GM18873 (cell line): ENCODE data around the gene IDNK.

Source experiments
- ATAC-seq: cut with Tn5 transposase; IDR thresholded peaks from one replicate; pipeline ENCODE4 v1.9.1; 2021; ENCODE audit warnings: mild to moderate bottlenecking, moderate library complexity, moderate number of reproducible peaks; ENCODE audit not compliant: unreplicated experiment, low FRiP score

Gene IDNK

DNA sequence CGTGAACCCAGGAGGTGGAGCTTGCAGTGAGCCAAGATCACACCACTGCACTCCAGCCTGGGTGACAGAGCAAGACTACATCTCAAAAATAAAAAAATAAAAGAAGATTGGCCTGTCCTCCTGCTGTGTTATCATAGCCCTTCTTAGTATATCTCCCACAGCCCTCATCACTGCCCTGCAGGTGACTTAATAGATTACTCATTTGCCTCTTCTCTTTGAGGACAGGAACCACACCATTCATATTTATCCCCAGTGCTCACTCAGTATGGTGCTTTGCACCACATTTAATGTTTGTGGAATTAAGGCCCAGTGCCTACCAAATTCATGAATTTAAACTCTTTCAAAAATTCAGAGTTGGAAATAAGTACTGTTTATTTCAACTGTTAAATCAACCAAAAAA is 10.3 kb downstream of the IDNK start:
- ATAC-seq = no peak

DNA sequence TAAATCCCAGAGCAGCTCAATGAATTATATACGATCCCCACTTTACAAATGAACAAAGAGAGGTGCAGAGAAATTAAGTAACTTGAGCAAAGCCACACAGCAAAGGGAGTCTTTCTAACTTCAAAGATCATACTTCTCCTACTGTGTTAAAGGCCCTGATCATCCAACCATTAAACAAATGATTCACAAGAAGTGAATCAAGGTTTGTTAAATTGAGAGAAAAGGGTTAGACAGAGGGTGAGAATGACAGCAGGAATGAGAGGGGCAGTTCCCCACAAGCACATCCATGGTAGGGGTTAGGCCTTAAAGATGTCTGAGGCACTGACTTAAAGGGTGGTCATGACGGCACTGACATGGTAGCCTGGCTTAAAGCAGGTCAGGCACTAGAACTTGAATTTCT is 10.7 kb downstream of the IDNK start:
- ATAC-seq = no peak

DNA sequence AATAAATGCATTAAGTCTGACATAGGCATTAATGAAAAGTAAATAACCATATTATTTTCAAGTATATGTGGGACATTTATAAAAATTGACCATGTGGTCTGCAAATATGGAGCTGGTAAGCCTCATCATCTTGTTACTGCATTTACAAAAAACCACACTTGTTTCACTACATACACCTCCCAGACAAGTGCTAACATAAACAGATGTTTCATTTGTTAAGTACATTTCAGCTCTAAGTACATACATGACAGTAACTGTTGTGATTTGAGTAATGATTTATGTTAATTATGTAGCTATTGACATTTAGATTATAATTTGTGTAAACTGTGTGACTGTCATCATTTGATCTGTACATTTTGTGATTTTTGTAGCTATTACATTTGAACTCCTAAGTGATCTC is 13.9 kb downstream of the IDNK start:
- no peak for ATAC-seq

GRCh38 chr9:83637389-83637788 is 14.4 kb downstream of the IDNK start:
- no peak for ATAC-seq

GRCh38 chr9:83639266-83639665 is 16.3 kb downstream of the IDNK start:
- ATAC-seq = no peak

GRCh38 chr9:83642793-83643192 is 19.9 kb downstream of the IDNK start:
- ATAC-seq = no peak

DNA sequence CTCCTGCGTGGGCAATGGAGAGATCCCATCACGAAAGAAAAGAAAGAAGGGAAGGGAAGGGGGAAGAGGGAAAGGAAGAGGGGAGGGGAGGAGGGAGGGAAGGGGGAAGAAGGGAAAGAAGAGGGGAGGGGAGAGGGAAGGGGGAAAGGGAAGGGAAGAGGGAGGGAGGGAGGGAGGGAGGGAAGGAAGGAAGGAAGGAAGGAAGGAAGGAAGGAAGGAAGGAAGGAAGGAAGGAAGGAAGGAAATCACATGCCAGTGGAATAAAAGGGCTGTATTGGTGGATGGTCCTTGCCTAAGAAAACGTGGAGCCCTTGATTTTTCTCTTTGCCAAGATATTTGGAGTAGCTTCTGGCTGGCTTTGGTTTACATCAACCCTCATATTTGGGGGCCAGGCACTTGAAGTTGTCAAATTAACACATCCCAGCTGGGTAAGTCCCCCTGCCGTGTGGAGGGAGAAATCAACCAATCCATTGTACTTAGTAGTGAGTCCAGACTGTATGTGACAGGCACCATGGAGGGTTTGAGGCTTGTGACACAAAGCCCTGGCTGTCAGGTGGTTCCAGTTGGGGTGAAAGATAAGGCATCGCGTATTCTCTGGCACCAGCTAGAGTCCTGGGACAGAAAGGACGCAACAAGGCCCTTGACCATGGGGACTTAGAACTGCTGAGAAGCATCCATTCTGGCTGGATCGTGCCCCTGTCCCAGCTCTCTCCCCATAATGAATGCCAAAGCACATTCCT is 23.7 kb downstream of the IDNK start:
- ATAC-seq = no peak

DNA sequence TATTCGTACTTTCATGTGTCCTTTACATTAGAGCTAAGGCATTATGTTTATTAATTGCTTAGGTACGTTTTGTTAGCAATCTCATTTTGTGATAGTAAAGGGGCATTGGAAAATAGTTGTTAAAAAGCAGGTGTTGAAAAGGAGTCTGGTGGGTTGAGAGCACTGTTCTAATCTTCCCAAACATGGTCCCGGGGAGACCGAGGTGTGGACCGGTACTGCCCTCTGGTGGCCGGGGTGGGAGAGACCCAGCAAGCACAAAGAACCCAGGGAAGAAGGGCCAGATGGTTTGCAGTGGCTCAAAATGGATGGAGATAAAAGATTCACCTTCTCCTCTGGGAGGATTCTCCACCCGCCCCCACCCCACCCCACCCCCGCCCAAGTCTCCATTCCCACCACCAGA is 26.1 kb downstream of the IDNK start:
- ATAC-seq = no peak

DNA sequence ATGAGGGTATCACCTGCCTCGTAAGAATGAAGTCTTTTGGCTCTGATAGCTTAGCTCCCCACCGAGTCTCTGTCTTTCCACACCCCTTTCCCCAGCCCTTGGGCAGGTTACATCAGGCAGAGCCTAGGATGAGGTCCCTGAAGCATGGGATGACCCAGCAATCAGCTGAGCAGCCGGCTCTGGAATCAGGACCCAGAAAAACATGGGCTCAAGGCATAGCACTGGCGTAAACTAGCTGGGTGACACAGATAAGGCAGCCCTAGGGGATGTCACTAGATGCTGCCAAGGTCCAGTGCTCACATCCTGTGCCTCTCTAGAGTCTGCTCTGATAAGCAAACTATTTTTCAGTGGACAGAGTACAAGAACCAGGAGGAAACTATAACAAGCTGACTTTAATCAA is 26.6 kb downstream of the IDNK start:
- ATAC-seq = no peak

- ATAC-seq = no peak
Measured at GRCh38 chr9:83651558-83651957, 28.6 kb downstream of the IDNK start.

DNA sequence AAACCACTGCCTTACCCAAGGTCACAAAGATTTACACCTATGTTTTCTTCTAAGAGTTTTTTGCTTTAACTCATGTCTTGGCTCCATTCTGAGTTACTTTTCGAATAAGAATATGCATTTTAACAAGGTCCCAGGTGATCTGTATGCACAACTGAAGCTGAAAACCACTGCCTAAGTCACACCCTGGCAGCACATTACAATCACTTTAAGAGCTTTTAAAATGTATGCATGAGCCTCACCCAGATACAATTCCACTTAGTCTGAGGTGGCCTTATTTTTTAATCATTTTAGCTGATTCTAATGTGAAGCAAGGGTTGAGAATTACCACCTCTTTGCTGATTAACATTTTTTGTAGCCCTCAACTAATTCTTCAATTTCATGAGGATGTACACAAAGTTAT is 29.5 kb downstream of the IDNK start:
- ATAC-seq = no peak

DNA sequence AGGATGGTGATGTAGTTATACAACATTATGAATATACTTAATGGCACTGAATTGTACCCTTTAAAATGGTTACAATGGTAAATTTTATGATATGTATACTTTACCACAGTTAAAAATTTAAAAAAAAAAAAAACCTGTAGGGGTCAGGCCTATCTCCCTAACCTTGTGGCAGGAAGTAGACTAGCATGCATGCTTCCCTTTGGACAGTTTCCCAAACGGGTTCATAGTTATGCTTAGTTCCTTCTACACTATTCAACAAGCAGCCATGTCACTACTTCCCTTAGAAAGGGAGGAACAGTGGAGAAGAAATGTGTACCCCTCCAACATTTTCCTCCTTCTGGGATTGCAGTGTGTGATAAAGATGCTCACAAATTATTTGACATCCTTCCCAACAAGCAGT is 32.5 kb downstream of the IDNK start:
- no peak for ATAC-seq

DNA sequence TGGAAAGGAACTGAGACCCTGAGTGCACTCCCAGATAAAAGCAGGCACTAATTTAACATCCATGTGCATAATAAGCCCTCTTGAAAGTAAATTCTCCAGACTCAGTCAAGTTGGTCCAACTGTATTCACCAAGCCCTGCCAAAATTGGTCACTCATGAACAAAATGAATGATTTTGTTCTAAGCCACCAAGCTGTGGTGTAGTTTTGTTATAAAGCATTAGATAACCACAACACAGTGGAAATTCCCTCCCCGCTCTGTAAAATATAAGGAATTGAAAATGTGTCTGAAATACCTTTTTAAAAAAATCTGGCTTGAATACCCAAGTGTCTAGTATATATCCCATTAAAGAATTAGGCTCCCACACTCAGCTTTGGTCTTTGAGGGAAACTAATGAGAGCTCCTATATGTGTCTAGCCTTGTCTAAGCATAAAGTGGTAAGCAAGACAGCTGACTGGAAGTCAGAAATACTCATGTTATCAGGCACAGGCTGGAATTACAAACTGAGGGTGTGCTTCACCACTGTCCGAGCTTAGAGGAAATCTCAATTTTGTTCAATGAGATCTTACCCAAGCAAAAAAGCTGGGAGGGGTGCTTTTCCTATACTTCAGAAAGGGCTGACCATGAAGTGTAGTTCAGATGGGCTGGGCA is 33.2 kb downstream of the IDNK start:
- ATAC-seq = no peak

DNA sequence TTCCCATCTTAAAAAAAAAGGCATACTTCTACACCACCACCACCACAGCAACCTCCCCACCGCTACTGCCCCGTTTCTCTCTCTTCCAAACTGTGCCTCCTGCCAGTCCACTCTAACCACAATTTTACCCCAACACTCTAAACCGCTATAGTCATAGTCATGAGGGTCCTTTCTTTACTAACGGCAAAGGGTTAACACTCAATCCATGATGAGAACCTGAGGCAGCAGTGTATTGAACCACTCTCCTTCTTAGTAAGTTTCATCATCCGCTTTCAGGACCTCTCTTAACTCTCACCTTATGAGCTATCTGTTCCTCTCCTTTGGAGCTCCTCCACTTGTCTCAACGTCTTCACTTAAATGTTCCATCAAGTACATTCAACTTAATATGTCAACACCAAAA is 34.0 kb downstream of the IDNK start:
- peak; percentile 69 for ATAC-seq

DNA sequence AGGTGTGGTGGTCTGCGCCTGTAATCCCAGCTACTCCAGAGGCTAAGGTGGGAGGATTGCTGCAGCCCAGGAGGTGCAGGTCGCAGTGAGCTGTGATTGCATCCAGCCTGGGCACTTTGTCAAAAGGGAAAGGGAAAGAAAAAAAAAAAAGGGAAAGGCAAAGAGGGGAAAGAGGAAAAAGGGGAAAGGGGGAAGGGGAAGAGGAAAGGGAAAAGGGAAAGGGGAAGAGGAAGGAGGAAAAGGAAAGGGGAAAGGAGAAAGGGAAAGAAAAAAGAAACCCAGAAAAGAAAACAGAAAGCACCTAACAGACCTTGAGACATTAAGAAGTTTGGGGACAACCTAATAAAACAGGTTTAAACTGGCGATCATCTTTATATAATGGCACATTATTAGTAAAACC is 40.0 kb downstream of the IDNK start:
- no peak for ATAC-seq

DNA sequence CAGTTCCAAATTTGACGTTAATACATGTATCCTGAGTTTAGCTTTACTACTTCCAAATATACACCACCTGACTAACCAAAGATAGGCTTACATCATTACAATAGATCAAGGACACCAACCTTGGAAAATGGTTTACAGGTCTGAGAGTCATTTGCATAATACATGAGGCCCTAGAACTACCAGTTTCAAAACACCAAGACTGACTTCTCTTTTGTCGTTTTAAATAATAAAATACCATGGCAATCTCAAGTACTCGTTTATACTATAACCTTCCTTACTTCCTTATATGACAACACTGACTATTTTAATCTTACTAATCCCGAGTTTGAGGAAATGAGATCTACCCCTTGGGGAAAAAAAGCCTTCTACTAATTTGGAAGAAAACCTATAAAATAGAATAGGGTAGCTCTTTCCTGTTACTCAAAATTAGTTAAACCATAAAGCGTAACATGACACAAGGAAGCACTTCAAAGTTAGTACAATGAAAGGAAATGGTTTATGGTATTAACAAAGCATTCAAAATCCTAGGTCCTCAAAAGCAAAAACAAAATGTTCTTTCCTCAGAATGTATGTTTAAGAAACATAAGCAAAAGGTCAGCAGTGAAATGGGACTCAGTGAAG is 42.7 kb downstream of the IDNK start:
- peak; percentile 88 for ATAC-seq

GRCh38 chr9:83669067-83669466 is 46.1 kb downstream of the IDNK start:
- ATAC-seq = no peak

- no peak for ATAC-seq
Measured at GRCh38 chr9:83670381-83670780, 47.4 kb downstream of the IDNK start.

- ATAC-seq = no peak
Measured at GRCh38 chr9:83671451-83671850, 48.5 kb downstream of the IDNK start.

- ATAC-seq = no peak
Measured at GRCh38 chr9:83675466-83675865, 52.5 kb downstream of the IDNK start.

GRCh38 chr9:83677596-83677995 is 54.7 kb downstream of the IDNK start:
- no peak for ATAC-seq

- ATAC-seq = no peak
Measured at GRCh38 chr9:83680233-83680632, 57.3 kb downstream of the IDNK start.
